H1 (cell line): ENCODE data around the gene ST8SIA5. TPM values are rescaled to one million over a fixed set of nuclear protein-coding genes. Genes with fewer than 3 reads are reported as not detected.

Source experiments
- CTCF ChIA-PET: fragments of 300-600 bp; sonication (Branson Sonifier 250); formaldehyde crosslinking; loops from one replicate; lab custom pipeline; 2021; ENCODE audit not compliant: partially characterized antibody; lab: Charles Lee
- POLR2A ChIA-PET: fragments of 300-600 bp; sonication (Branson Sonifier 250); formaldehyde crosslinking; loops from one replicate; lab custom pipeline; 2021; ENCODE audit warnings: inconsistent platforms; ENCODE audit not compliant: partially characterized antibody; lab: Charles Lee
- DNase-seq, 2 experiments: peaks; one replicate each; pipeline versions ENCODE4 v3.0.0 to v3.0.0-alpha.2; 2010 to 2022; ENCODE audit warnings: low spot score in 2 of 2, low read depth in 1 of 2, mixed read lengths in 1 of 2
- FAIRE-seq: peaks from 2 replicates; lab custom pipeline; 2011; peaks lifted over from hg19 to GRCh38; lab: Jason Lieb, UNC
- H2AFZ ChIP-seq: 2 replicates; pipeline ENCODE4 v1.8.1; 2012; ENCODE audit warnings: low read length, inconsistent platforms
- H2AK5ac ChIP-seq: 2 replicates; pipeline ENCODE4 v1.6.1; 2013; ENCODE audit warnings: low read depth, low read length
- H2BK120ac ChIP-seq: replicated peaks from 2 replicates; pipeline ENCODE3; 2013; ENCODE audit warnings: low read depth, low read length, inconsistent platforms
- H2BK12ac ChIP-seq: 2 replicates; pipeline ENCODE4 v1.6.1; 2013; ENCODE audit warnings: low read depth, low read length
- H2BK15ac ChIP-seq: 2 replicates; pipeline ENCODE4 v1.6.1; 2013; ENCODE audit warnings: low read length
- H2BK20ac ChIP-seq: 2 replicates; pipeline ENCODE4 v1.6.1; 2013; ENCODE audit warnings: low read length
- H2BK5ac ChIP-seq: 2 replicates; pipeline ENCODE4 v1.6.1; 2013; ENCODE audit warnings: low read depth, low read length
- H3K14ac ChIP-seq: 2 replicates; pipeline ENCODE4 v1.6.1; 2013; ENCODE audit warnings: inconsistent platforms; ENCODE audit not compliant: insufficient read length
- H3K18ac ChIP-seq: 2 replicates; pipeline ENCODE4 v1.6.1; 2013; ENCODE audit warnings: low read length; ENCODE audit errors: extremely low read depth
- H3K23ac ChIP-seq: 2 replicates; pipeline ENCODE4 v1.6.1; 2013; ENCODE audit warnings: inconsistent platforms; ENCODE audit not compliant: insufficient read length
- H3K23me2 ChIP-seq: 2 replicates; pipeline ENCODE4 v1.6.1; 2013; ENCODE audit warnings: low read depth, low read length
- H3K27ac ChIP-seq: 2 replicates; pipeline ENCODE4 v1.6.1; 2011; ENCODE audit warnings: low read depth, low read length, inconsistent platforms
- H3K27me3 ChIP-seq, 4 experiments: replicated peaks in 1 of 4; 1 replicate in 1 of 4; 2 replicates in 3 of 4; pipeline versions ENCODE4 v1.6.1 to v1.8.1; 2011 to 2013; ENCODE audit warnings: low read length in 3 of 4, mild to moderate bottlenecking in 3 of 4, inconsistent platforms in 2 of 4, mixed read lengths in 2 of 4, moderate library complexity in 1 of 4; ENCODE audit not compliant: control insufficient read depth in 3 of 4, insufficient read depth in 3 of 4; ENCODE audit errors: extremely low read depth in 1 of 4
- H3K36me3 ChIP-seq, 4 experiments: 2 replicates each; pipeline versions ENCODE4 v1.6.1 to v1.8.1; 2011 to 2013; ENCODE audit warnings: mild to moderate bottlenecking in 4 of 4, low read length in 3 of 4, moderate library complexity in 2 of 4, control low read depth in 1 of 4, inconsistent platforms in 1 of 4; ENCODE audit not compliant: insufficient read depth in 4 of 4, control insufficient read depth in 2 of 4
- H3K4ac ChIP-seq: replicated peaks from 2 replicates; pipeline ENCODE3; 2013; ENCODE audit warnings: low read length, low read depth, mixed read lengths, inconsistent platforms; ENCODE audit not compliant: insufficient read length
- H3K4me1 ChIP-seq, 4 experiments: replicated peaks in 1 of 4; 1 replicate in 1 of 4; 2 replicates in 3 of 4; pipeline versions ENCODE4 v1.6.1 to v1.8.1; 2011 to 2013; ENCODE audit warnings: low read length in 3 of 4, inconsistent platforms in 2 of 4, mixed read lengths in 1 of 4; ENCODE audit not compliant: insufficient read depth in 4 of 4, control insufficient read depth in 3 of 4
- H3K4me2 ChIP-seq, 2 experiments: 2 replicates each; pipeline versions ENCODE4 v1.6.1 to v1.8.1; 2011 to 2013; ENCODE audit warnings: low read depth in 2 of 2, low read length in 2 of 2, control low read depth in 1 of 2, inconsistent platforms in 1 of 2, mild to moderate bottlenecking in 1 of 2; ENCODE audit not compliant: insufficient read depth in 1 of 2
- H3K4me3 ChIP-seq, 4 experiments: fragments of 200-600, 300-600 bp in 1 of 4; sonication (generic), shearing (Covaris generic), sonication (Bioruptor Twin) in 1 of 4; 2 replicates each; pipeline versions ENCODE4 v1.5.1 to v1.8.1; 2011 to 2016; ENCODE audit warnings: low read length in 4 of 4, low read depth in 3 of 4, control low read depth in 2 of 4, inconsistent platforms in 2 of 4, mild to moderate bottlenecking in 2 of 4, mixed read lengths in 1 of 4, moderate library complexity in 1 of 4; ENCODE audit not compliant: insufficient read depth in 2 of 4; ENCODE audit errors: extremely low read depth in 1 of 4
- H3K56ac ChIP-seq: replicated peaks from 2 replicates; pipeline ENCODE3; 2013; ENCODE audit warnings: low read depth, mild to moderate bottlenecking, mixed read lengths, low read length, inconsistent platforms; ENCODE audit not compliant: insufficient read length
- H3K79me1 ChIP-seq: 2 replicates; pipeline ENCODE4 v1.6.1; 2013; ENCODE audit warnings: low read depth, low read length, control low read depth
- H3K79me2 ChIP-seq, 2 experiments: 2 replicates each; pipeline versions ENCODE4 v1.6.1 to v1.8.1; 2012 to 2013; ENCODE audit warnings: low read length in 2 of 2, mild to moderate bottlenecking in 2 of 2, inconsistent platforms in 1 of 2; ENCODE audit not compliant: insufficient read depth in 2 of 2, control insufficient read depth in 1 of 2
- H3K9ac ChIP-seq, 4 experiments: replicated peaks in 1 of 4; 1 replicate in 1 of 4; 2 replicates in 3 of 4; pipeline versions ENCODE4 v1.6.1 to v1.8.1; 2011 to 2013; ENCODE audit warnings: low read depth in 3 of 4, low read length in 3 of 4, control low read depth in 2 of 4, mild to moderate bottlenecking in 2 of 4, moderate library complexity in 2 of 4, inconsistent platforms in 1 of 4; ENCODE audit errors: extremely low read depth in 1 of 4
- H3K9me3 ChIP-seq, 2 experiments: 2 replicates each; pipeline versions ENCODE4 v1.6.1 to v1.8.1; 2012 to 2013; ENCODE audit warnings: mild to moderate bottlenecking in 2 of 2, moderate library complexity in 2 of 2, control low read depth in 1 of 2, inconsistent platforms in 1 of 2, low read depth in 1 of 2, low read length in 1 of 2, mixed read lengths in 1 of 2; ENCODE audit not compliant: insufficient read depth in 2 of 2
- H4K20me1 ChIP-seq, 2 experiments: replicated peaks in 1 of 2; 2 replicates each; pipeline versions ENCODE3 to v1.8.1; 2011 to 2013; ENCODE audit warnings: inconsistent platforms in 2 of 2, low read length in 2 of 2, mild to moderate bottlenecking in 1 of 2; ENCODE audit not compliant: insufficient read depth in 2 of 2, control insufficient read depth in 1 of 2
- H4K5ac ChIP-seq: 2 replicates; pipeline ENCODE4 v1.6.1; 2013; ENCODE audit warnings: low read length, low read depth, mixed read lengths, inconsistent platforms; ENCODE audit not compliant: insufficient read length
- H4K8ac ChIP-seq: 2 replicates; pipeline ENCODE4 v1.8.0; 2013; ENCODE audit warnings: mild to moderate bottlenecking, moderate library complexity, low read length, inconsistent platforms; ENCODE audit not compliant: insufficient read depth; ENCODE audit errors: extremely low read depth
- H4K91ac ChIP-seq: replicated peaks from 2 replicates; pipeline ENCODE3; 2013; ENCODE audit warnings: low read length, mixed read lengths, inconsistent platforms; ENCODE audit not compliant: insufficient read length
- EZH2 ChIP-seq: fragments of 200-600 bp; sonication (generic); IDR thresholded peaks from 2 replicates; pipeline ENCODE4 v1.7.1; 2012; ENCODE audit warnings: low read depth, mild to moderate bottlenecking, moderate library complexity, low read length, inconsistent platforms; ENCODE audit not compliant: severe bottlenecking
- JUN ChIP-seq: IDR thresholded peaks from 2 replicates; pipeline ENCODE4 v1.6.1; 2011; ENCODE audit warnings: low read depth, mild to moderate bottlenecking, improper control_type of control experiment, low read length
- WGBS, 2 experiments: shearing (Covaris generic) in 1 of 2; methylation state at CpG; one replicate each; pipeline versions ENCODE4 v1.1.6 to v1.1.7; 2013 to 2015; ENCODE audit warnings: low lambda C conversion rate in 2 of 2, mixed read lengths in 2 of 2, inconsistent platforms in 1 of 2, low coverage in 1 of 2, missing lambda C conversion rate in 1 of 2; ENCODE audit not compliant: insufficient replicate concordance in 2 of 2, insufficient coverage in 1 of 2, insufficient read length in 1 of 2; ENCODE audit errors: extremely low coverage in 1 of 2, missing lambda C conversion rate in 1 of 2; 5-methylcytosine and 5-hydroxymethylcytosine counted together
- polyA plus RNA-seq, 7 experiments: library from polyadenylated mRNA; depleted of rRNA in 3 of 7; stranded (reverse) in 5 of 7; unstranded in 2 of 7; fragments of >200 nt in 5 of 7; fragments of 200-250 nt in 2 of 7; gene quantifications; 1 replicate in 5 of 7; 2 replicates in 1 of 7; 4 replicates in 1 of 7; pipeline versions ENCODE4 v1.2.1 to v1.2.3, GENCODE V29; 2011 to 2013; ENCODE audit warnings: missing spikeins in 2 of 7, mixed read lengths in 2 of 7
- total RNA-seq: library from RNA; stranded (reverse); fragmentation: NEBNext Ultra II Directional; extraction: Animal tissue kit (Norgen Biotek cat#: 25700); gene quantifications from 2 replicates; pipeline ENCODE4 v1.2.1, GENCODE V29; 2021

Gene ST8SIA5
- total and polyA plus RNA-seq, 2 of the 8 experiments (the other 6 are each of a cell fraction or from before 2014, with no cell fraction given), result 2.4 to 6.3 TPM

DNA sequence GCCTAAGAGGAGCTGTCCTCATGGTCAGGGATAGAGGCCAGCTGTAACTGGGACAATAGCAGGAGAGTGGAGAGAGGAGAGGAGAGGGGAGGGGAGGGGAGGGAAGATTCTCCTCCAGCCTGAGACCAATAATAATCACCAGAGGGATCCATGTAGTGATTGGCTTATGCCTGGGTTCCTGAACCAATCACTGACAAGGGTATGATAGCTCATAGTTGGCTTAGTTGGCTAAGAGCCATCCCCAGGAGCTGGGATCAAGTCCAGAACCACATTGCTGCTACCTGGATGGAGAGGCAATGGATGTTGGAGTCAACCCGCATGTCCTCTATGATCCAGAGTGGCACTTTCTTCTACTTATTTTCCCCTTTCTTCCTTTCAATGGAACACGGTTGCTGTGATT, 7.7 kb upstream of the ST8SIA5 start:
- H3K4me1 ChIP-seq, result peaks cover 0 to 9% (median under 1%) of the 10 kb centered on the region in 4 experiments; a peak in 2 of 7 replicates
- no peak overlapping the region for H3K27ac ChIP-seq
- no peak overlapping the region for H2BK20ac ChIP-seq
- no peak overlapping the region for H3K4me3 ChIP-seq
- no peaks in the 10 kb centered on the region for H3K23me2 ChIP-seq
- H4K8ac ChIP-seq, result no peak overlapping the region
- no peak overlapping the region for H3K14ac ChIP-seq
- H3K9ac ChIP-seq, result no peak overlapping the region
- no peak overlapping the region for H2AFZ ChIP-seq
- no peaks in the 10 kb centered on the region for H3K36me3 ChIP-seq
- H2BK5ac ChIP-seq, result no peak overlapping the region
- H3K27me3 ChIP-seq, result peaks cover 2 to 8% (median 4%) of the 10 kb centered on the region in 4 experiments; a peak in 5 of 7 replicates
- CTCF ChIA-PET, result interaction anchor here (0.7 to 1.4 kb wide), 2 partner anchors 9 to 286 kb away, joined by 3 to 9 read pairs; no protein-coding TSS in a partner anchor
- no peak overlapping the region for H3K4ac ChIP-seq
- no peak for FAIRE-seq
- H3K4me2 ChIP-seq, result no peak overlapping the region
- no peak overlapping the region for H4K5ac ChIP-seq
- no peak overlapping the region for H3K56ac ChIP-seq
- TF ChIP-seq JUN (no peak), EZH2 (no peak)
- 91% methylated on average over 2 of the region's 2 CpGs; no CpG with 5 or more reads in 1 of the 2 experiments for WGBS, 2 experiments
- H3K18ac ChIP-seq, result no peak overlapping the region
- H3K9me3 ChIP-seq, result no peaks in the 10 kb centered on the region
- DNase-seq, result no peak
- H3K79me2 ChIP-seq, result no peaks in the 10 kb centered on the region
- H4K91ac ChIP-seq, result no peak overlapping the region
- no peak overlapping the region for H2BK12ac ChIP-seq
- no peak overlapping the region for H3K23ac ChIP-seq
- H4K20me1 ChIP-seq, result no peaks in the 10 kb centered on the region
- no peak overlapping the region for H2AK5ac ChIP-seq
- POLR2A ChIA-PET, result no interaction called here
- no peaks in the 10 kb centered on the region for H3K79me1 ChIP-seq
- H2BK15ac ChIP-seq, result no peak overlapping the region
- no peak overlapping the region for H2BK120ac ChIP-seq
